ENCODE data around the gene CDH26. TPM values are rescaled to one million over a fixed set of nuclear protein-coding genes. Genes with fewer than 3 reads are reported as not detected.

Gene CDH26
- total and polyA plus RNA-seq, 10 of the 15 experiments (the other 5 are each of a cell fraction or from before 2014, with no cell fraction given): 0.03 to 0.19 (median 0.08) TPM; not detected in 4

DNA sequence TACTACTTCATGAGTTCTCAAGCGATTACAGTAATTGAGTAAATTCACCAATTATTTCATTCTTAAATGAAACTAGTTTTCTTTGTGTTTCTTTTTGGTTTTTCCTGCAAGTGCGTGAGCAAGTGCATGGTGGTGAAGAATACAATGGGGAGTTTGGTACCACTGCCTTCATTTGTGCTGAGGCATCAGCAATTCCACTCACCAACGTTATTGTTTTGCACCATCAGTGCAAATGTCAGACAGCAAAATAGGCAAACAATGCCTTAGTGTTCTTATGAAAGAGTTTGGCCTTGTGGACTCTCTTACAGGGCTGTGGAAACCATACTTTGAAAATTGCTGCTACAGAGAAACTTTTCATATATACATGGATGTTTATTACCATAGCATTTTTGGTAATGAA is 8.2 kb downstream of the CDH26 start (continued):
- TF ChIP-seq, protein P1, sequence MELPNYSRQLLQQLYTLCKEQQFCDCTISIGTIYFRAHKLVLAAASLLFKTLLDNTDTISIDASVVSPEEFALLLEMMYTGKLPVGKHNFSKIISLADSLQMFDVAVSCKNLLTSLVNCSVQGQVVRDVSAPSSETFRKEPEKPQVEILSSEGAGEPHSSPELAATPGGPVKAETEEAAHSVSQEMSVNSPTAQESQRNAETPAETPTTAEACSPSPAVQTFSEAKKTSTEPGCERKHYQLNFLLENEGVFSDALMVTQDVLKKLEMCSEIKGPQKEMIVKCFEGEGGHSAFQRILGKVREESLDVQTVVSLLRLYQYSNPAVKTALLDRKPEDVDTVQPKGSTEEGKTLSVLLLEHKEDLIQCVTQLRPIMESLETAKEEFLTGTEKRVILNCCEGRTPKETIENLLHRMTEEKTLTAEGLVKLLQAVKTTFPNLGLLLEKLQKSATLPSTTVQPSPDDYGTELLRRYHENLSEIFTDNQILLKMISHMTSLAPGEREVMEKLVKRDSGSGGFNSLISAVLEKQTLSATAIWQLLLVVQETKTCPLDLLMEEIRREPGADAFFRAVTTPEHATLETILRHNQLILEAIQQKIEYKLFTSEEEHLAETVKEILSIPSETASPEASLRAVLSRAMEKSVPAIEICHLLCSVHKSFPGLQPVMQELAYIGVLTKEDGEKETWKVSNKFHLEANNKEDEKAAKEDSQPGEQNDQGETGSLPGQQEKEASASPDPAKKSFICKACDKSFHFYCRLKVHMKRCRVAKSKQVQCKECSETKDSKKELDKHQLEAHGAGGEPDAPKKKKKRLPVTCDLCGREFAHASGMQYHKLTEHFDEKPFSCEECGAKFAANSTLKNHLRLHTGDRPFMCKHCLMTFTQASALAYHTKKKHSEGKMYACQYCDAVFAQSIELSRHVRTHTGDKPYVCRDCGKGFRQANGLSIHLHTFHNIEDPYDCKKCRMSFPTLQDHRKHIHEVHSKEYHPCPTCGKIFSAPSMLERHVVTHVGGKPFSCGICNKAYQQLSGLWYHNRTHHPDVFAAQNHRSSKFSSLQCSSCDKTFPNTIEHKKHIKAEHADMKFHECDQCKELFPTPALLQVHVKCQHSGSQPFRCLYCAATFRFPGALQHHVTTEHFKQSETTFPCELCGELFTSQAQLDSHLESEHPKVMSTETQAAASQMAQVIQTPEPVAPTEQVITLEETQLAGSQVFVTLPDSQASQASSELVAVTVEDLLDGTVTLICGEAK (IDR thresholded peaks at IDR 0.05; ENCODE audit: borderline replicate concordance): no peak

DNA sequence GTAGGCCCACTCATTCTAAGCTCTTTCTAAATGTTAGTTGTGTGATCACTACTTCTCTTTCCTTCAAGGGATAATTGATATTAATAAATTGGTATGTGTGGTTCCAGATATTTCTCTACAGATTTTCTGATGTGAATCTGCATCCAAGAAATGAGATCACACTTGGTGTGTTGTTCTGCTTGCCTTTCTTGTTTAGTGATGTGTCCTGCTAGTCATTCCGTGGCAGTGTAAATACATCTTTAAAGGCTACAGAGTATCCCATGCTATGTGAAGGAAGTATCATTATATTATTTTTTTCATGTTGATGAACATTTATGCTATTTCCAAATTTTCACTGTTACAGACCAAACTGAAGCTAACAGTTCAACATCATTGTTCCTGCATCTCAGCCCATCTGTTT is 13.2 kb downstream of the CDH26 start:
- POLR2A ChIA-PET: no interaction called here
- H3K9ac ChIP-seq (ENCODE audit: control insufficient read depth, insufficient read depth, low read length): no peak overlapping the region
- no TSS peak for BruUV-seq (replicated peaks)
- no peak overlapping the region for H3K4me3 ChIP-seq
- CTCF ChIA-PET: interaction anchor here (1.2 to 1.4 kb wide), 2 partner anchors 21 kb away, joined by 3 read pairs; no protein-coding TSS in a partner anchor
- no peak overlapping the region for H3K27ac ChIP-seq (ENCODE audit: control insufficient read depth, insufficient read depth)
- H3K36me3 ChIP-seq (ENCODE audit: control insufficient read depth in 2 of 2, insufficient read depth in 2 of 2, low read length in 1 of 2): no peaks in the 10 kb centered on the region
- H3K4me2 ChIP-seq (ENCODE audit: control insufficient read depth, insufficient read depth): no peak overlapping the region
- 74% methylated on average over 1 of the region's 1 CpG for WGBS (ENCODE audit: insufficient coverage, insufficient replicate concordance, low lambda C conversion rate, missing lambda C conversion rate)
- no peaks in the 10 kb centered on the region for H4K20me1 ChIP-seq (ENCODE audit: control insufficient read depth, insufficient read depth)
- FAIRE-seq (no peak), DNase-seq (ENCODE audit: low read depth, low spot score) (no peak), ATAC-seq (no peak)
- no peak overlapping the region for H2AFZ ChIP-seq (ENCODE audit: control insufficient read depth, low read depth, low read length)
- no peaks in the 10 kb centered on the region for H3K79me2 ChIP-seq (ENCODE audit: control insufficient read depth, insufficient read depth, low read length)
- TF ChIP-seq TCF7 (IDR thresholded peaks at IDR 0.05; ENCODE audit: borderline replicate concordance) (no peak), FOXM1 (IDR thresholded peaks at IDR 0.05; ENCODE audit: low read depth, low read length) (no peak), MLLT1 (IDR thresholded peaks at IDR 0.05) (no peak)
- H3K27me3 ChIP-seq (replicated peaks in 1 of 2; ENCODE audit: control insufficient read depth in 2 of 2, insufficient read depth in 2 of 2, low read length in 1 of 2): no peaks in the 10 kb centered on the region
- RAD21 ChIA-PET (ENCODE audit: unreplicated experiment): no interaction called here
- SMC1A ChIA-PET (ENCODE audit: uncharacterized antibody, unreplicated experiment): no interaction called here
- no peaks in the 10 kb centered on the region for H3K4me1 ChIP-seq (ENCODE audit: control insufficient read depth, insufficient read depth, low read length)
- no peaks in the 10 kb centered on the region for H3K9me3 ChIP-seq (replicated peaks; ENCODE audit: control insufficient read depth, insufficient read depth, low read length)
- in situ Hi-C loops (cut with MboI): no loop called here
- intact Hi-C loops (cut with micrococcal nuclease; ENCODE audit: unreplicated experiment): no loop called here
